GM13976 (cell line): ENCODE measurements around the gene SFI1.

ENCODE experiments used
- DNase-seq: peaks from one replicate; pipeline ENCODE4 v3.0.0; 2012; ENCODE audit warnings: low spot score
- in situ Hi-C: fragments of 300-500 bp; cut with MboI; formaldehyde crosslinking; loops from one replicate; pipeline ENCODE4 v1.12.0; 2022; ENCODE audit warnings: low sequenced_read_pairs, mixed read lengths, inconsistent platforms; ENCODE audit not compliant: unreplicated experiment
- TF ChIP-seq, protein P1 (sequence below): IDR thresholded peaks from 2 replicates; pipeline ENCODE4 v1.5.1; 2012; ENCODE audit warnings: borderline replicate concordance, mild to moderate bottlenecking; ENCODE audit not compliant: insufficient read depth; ENCODE audit errors: extremely low read depth, missing control alignments, control extremely low read depth

Gene SFI1

DNA sequence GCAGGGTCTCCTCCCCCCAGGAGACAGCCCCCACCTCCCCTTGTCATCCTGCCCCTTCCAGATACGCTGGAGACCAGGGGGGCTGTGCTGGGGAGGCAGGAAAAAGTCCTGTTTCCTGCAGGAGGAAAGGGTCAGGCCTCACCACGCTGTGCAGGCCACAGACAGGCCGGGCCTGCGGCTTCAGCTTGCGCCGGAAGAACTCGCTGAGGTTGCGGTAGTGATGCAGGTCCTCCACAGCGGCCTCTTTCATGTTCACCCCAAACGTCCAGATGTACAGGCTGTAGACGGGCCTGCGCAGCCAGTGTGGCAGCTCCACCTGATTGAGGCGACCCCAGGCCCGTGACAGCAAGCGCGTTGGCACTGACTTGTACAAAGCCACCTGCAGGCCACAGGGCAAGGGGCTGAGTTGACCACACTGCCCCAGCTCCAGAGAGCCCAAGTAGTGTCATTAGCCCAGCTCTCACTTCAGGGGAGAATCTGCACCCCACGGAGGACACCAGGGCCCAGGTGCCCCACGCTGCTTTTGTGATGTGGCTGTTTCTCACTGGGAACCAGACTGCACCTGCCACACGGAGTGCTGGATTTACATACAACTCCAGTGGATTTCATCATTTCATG lies 125.3 kb downstream of the SFI1 start:
- in situ Hi-C loops = no loop called here
- no peak for DNase-seq
- TF ChIP-seq, protein P1, sequence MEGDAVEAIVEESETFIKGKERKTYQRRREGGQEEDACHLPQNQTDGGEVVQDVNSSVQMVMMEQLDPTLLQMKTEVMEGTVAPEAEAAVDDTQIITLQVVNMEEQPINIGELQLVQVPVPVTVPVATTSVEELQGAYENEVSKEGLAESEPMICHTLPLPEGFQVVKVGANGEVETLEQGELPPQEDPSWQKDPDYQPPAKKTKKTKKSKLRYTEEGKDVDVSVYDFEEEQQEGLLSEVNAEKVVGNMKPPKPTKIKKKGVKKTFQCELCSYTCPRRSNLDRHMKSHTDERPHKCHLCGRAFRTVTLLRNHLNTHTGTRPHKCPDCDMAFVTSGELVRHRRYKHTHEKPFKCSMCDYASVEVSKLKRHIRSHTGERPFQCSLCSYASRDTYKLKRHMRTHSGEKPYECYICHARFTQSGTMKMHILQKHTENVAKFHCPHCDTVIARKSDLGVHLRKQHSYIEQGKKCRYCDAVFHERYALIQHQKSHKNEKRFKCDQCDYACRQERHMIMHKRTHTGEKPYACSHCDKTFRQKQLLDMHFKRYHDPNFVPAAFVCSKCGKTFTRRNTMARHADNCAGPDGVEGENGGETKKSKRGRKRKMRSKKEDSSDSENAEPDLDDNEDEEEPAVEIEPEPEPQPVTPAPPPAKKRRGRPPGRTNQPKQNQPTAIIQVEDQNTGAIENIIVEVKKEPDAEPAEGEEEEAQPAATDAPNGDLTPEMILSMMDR = no peak

DNA sequence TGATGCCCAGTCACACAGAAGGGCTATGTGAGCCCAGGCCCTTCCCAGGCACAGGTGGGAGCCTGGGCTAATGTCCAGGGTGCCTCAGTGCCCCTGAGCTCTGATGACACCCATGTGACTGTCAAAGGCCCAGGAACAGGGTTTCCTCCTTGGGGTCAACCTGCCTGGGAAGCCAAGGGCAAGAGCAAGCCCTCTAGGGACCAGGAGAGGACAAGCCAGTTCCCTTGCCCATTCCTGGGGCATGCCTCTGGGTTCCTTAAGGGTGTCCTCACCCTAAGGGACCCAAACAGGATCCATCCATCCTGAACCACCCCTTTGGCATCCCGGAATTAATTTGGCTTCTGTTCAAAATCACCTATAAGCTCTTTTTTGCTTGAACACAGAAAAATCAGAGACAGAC lies 126.6 kb downstream of the SFI1 start:
- DNase-seq = no peak
- TF ChIP-seq, protein P1 = no peak
- in situ Hi-C loops = no loop called here

DNA sequence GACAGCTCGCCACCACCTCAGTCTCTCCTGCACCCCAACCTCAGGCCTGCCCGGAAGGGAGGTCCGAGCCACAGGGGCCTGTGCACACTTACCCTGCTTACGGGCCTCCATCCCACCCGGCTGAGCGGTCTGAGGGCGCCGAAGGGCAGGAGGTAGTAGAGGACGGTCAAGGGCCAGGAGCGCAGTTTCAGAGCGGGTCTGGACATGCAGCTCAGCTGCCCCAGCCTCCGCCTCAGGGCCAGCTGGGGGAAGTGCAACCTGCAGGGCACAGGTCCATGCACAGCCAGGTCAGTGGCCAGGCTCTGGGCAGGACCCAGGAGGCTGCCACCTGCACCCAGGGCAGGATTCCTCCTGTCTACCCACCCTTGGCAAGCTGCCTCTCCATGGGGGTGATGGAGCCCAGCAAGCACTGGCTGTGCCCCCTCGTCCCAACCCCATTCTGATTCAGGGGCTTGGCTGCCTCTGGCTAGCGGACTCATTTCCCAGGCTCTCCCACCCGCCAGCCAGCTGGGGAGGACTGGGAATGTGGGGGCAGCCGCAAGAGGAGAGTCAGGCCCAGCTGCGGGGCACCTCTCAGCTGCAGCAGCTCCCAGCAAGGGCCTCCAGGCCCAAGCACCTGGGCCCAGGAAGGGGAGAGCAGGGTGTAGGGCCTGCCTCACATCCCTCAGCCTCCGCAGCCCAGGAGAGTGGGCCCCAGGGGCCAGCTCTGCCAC lies 127.4 kb downstream of the SFI1 start:
- TF ChIP-seq, protein P1 = no peak
- no peak for DNase-seq
- in situ Hi-C loops = no loop called here

DNA sequence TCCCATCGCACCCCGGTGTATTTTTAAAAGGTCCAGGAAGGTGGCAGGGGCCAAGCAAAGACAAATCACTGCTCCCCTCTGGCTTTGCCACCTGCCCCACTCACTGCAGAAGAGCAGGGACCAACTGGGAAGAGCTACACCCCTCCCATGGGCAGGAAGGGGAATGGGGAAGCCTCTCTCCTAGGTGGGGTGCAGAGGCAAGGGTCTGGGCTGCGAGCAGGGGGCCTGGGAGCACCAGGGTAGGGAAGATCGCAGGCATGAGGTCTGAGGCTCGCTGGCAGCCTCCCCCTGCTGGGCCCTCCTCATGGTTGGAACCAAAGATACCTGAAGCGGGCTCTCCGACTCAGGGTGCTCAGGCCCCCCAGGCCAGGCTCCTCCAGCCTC lies 128.9 kb downstream of the SFI1 start:
- no peak for DNase-seq
- in situ Hi-C loops = no loop called here
- TF ChIP-seq, protein P1 = no peak

DNA sequence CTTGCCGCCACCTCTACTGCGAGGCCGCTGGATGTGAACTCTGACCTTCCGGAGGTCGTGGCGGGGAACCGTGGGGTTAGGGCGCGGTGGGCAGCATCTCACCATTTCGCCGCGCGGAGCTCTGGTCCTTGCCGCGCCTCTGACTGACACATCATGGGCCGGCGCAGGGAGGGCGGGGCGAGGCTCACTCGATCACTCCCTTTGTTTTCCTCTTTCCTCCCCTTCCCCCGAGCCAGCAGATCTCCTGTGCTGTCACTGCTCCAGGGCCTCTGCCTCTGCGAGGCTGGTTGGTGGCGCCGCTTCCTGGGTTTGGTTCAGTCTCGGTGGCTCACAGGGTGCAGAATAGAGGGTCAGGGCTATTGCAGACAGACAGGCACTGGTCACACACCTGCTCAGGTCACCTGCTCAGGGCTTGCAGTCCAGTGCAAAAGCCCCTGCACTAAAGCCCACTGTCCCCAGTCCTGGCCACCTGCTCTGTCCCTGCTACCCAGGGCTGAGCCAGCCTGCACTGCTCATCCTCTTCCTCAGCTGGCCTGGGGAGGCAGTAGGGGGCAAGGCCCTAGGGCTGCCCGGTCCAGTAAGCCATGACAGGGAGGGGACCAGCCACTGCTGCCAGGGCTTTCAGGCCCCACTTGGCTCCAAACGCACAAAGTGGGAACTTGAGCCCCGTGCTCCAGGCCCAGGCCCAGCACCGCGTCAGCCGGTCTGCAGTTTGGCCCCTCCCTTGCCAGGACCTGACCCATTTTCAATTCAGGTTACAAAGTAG lies 129.5 kb downstream of the SFI1 start:
- TF ChIP-seq, protein P1 = no peak
- DNase-seq = no peak
- in situ Hi-C loops = no loop called here

DNA sequence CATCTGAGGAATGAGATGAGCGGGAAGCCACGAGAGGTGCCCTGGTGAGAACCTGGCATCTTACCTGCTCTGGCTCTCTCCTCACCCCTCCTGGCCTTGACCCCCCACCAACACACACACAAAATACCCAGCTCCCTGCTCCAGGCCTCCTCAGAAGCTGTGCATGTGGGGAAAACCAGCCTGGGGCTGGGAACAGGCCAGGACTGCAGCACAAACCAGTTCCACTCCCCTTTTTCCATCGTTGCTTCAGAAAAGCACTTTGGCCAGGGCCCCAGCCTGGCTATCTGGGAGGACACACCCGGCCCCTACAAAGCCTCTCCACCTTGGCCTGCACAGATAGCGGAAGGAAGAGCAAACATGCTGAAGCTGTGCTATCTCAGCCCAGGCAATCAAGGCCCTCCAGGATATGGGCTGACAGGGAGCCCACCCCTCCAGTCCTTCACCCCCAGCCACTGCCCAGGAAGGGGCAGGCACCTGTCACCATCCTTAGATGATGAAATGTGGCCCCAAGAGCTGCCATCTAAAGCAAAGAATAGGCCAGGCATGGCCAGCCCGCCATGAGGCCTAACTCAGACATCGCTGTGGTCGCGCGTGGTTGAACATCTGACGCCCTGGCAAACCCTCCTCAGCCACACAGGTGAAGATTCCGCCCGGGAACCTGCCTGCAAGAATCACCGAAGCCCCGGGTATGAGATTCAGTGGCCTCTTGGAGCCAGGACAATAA lies 130.3 kb downstream of the SFI1 start:
- in situ Hi-C loops = no loop called here
- DNase-seq = no peak
- TF ChIP-seq, protein P1 = no peak
